H1 (cell line): ENCODE measurements around the gene SLC7A11. TPM values are rescaled to one million over a fixed set of nuclear protein-coding genes. Genes with fewer than 3 reads are reported as not detected.

ENCODE experiments used
- CTCF ChIA-PET: fragments of 300-600 bp; sonication (Branson Sonifier 250); formaldehyde crosslinking; loops from one replicate; lab custom pipeline; 2021; ENCODE audit not compliant: partially characterized antibody; lab: Charles Lee
- POLR2A ChIA-PET: fragments of 300-600 bp; sonication (Branson Sonifier 250); formaldehyde crosslinking; loops from one replicate; lab custom pipeline; 2021; ENCODE audit warnings: inconsistent platforms; ENCODE audit not compliant: partially characterized antibody; lab: Charles Lee
- DNase-seq, 2 experiments: peaks; one replicate each; pipeline versions ENCODE4 v3.0.0 to v3.0.0-alpha.2; 2010 to 2022; ENCODE audit warnings: low spot score in 2 of 2, low read depth in 1 of 2, mixed read lengths in 1 of 2
- FAIRE-seq: peaks from 2 replicates; lab custom pipeline; 2011; peaks lifted over from hg19 to GRCh38; lab: Jason Lieb, UNC
- H2AFZ ChIP-seq: 2 replicates; pipeline ENCODE4 v1.8.1; 2012; ENCODE audit warnings: low read length, inconsistent platforms
- H2AK5ac ChIP-seq: 2 replicates; pipeline ENCODE4 v1.6.1; 2013; ENCODE audit warnings: low read depth, low read length
- H2BK120ac ChIP-seq: replicated peaks from 2 replicates; pipeline ENCODE3; 2013; ENCODE audit warnings: low read depth, low read length, inconsistent platforms
- H2BK12ac ChIP-seq: 2 replicates; pipeline ENCODE4 v1.6.1; 2013; ENCODE audit warnings: low read depth, low read length
- H2BK15ac ChIP-seq: 2 replicates; pipeline ENCODE4 v1.6.1; 2013; ENCODE audit warnings: low read length
- H2BK20ac ChIP-seq: 2 replicates; pipeline ENCODE4 v1.6.1; 2013; ENCODE audit warnings: low read length
- H2BK5ac ChIP-seq: 2 replicates; pipeline ENCODE4 v1.6.1; 2013; ENCODE audit warnings: low read depth, low read length
- H3K14ac ChIP-seq: 2 replicates; pipeline ENCODE4 v1.6.1; 2013; ENCODE audit warnings: inconsistent platforms; ENCODE audit not compliant: insufficient read length
- H3K18ac ChIP-seq: 2 replicates; pipeline ENCODE4 v1.6.1; 2013; ENCODE audit warnings: low read length; ENCODE audit errors: extremely low read depth
- H3K23ac ChIP-seq: 2 replicates; pipeline ENCODE4 v1.6.1; 2013; ENCODE audit warnings: inconsistent platforms; ENCODE audit not compliant: insufficient read length
- H3K23me2 ChIP-seq: 2 replicates; pipeline ENCODE4 v1.6.1; 2013; ENCODE audit warnings: low read depth, low read length
- H3K27ac ChIP-seq: 2 replicates; pipeline ENCODE4 v1.6.1; 2011; ENCODE audit warnings: low read depth, low read length, inconsistent platforms
- H3K27me3 ChIP-seq, 4 experiments: replicated peaks in 1 of 4; 1 replicate in 1 of 4; 2 replicates in 3 of 4; pipeline versions ENCODE4 v1.6.1 to v1.8.1; 2011 to 2013; ENCODE audit warnings: low read length in 3 of 4, mild to moderate bottlenecking in 3 of 4, inconsistent platforms in 2 of 4, mixed read lengths in 2 of 4, moderate library complexity in 1 of 4; ENCODE audit not compliant: control insufficient read depth in 3 of 4, insufficient read depth in 3 of 4; ENCODE audit errors: extremely low read depth in 1 of 4
- H3K36me3 ChIP-seq, 4 experiments: 2 replicates each; pipeline versions ENCODE4 v1.6.1 to v1.8.1; 2011 to 2013; ENCODE audit warnings: mild to moderate bottlenecking in 4 of 4, low read length in 3 of 4, moderate library complexity in 2 of 4, control low read depth in 1 of 4, inconsistent platforms in 1 of 4; ENCODE audit not compliant: insufficient read depth in 4 of 4, control insufficient read depth in 2 of 4
- H3K4ac ChIP-seq: replicated peaks from 2 replicates; pipeline ENCODE3; 2013; ENCODE audit warnings: low read length, low read depth, mixed read lengths, inconsistent platforms; ENCODE audit not compliant: insufficient read length
- H3K4me1 ChIP-seq, 4 experiments: replicated peaks in 1 of 4; 1 replicate in 1 of 4; 2 replicates in 3 of 4; pipeline versions ENCODE4 v1.6.1 to v1.8.1; 2011 to 2013; ENCODE audit warnings: low read length in 3 of 4, inconsistent platforms in 2 of 4, mixed read lengths in 1 of 4; ENCODE audit not compliant: insufficient read depth in 4 of 4, control insufficient read depth in 3 of 4
- H3K4me2 ChIP-seq, 2 experiments: 2 replicates each; pipeline versions ENCODE4 v1.6.1 to v1.8.1; 2011 to 2013; ENCODE audit warnings: low read depth in 2 of 2, low read length in 2 of 2, control low read depth in 1 of 2, inconsistent platforms in 1 of 2, mild to moderate bottlenecking in 1 of 2; ENCODE audit not compliant: insufficient read depth in 1 of 2
- H3K4me3 ChIP-seq, 4 experiments: fragments of 200-600, 300-600 bp in 1 of 4; sonication (generic), shearing (Covaris generic), sonication (Bioruptor Twin) in 1 of 4; 2 replicates each; pipeline versions ENCODE4 v1.5.1 to v1.8.1; 2011 to 2016; ENCODE audit warnings: low read length in 4 of 4, low read depth in 3 of 4, control low read depth in 2 of 4, inconsistent platforms in 2 of 4, mild to moderate bottlenecking in 2 of 4, mixed read lengths in 1 of 4, moderate library complexity in 1 of 4; ENCODE audit not compliant: insufficient read depth in 2 of 4; ENCODE audit errors: extremely low read depth in 1 of 4
- H3K56ac ChIP-seq: replicated peaks from 2 replicates; pipeline ENCODE3; 2013; ENCODE audit warnings: low read depth, mild to moderate bottlenecking, mixed read lengths, low read length, inconsistent platforms; ENCODE audit not compliant: insufficient read length
- H3K79me1 ChIP-seq: 2 replicates; pipeline ENCODE4 v1.6.1; 2013; ENCODE audit warnings: low read depth, low read length, control low read depth
- H3K79me2 ChIP-seq, 2 experiments: 2 replicates each; pipeline versions ENCODE4 v1.6.1 to v1.8.1; 2012 to 2013; ENCODE audit warnings: low read length in 2 of 2, mild to moderate bottlenecking in 2 of 2, inconsistent platforms in 1 of 2; ENCODE audit not compliant: insufficient read depth in 2 of 2, control insufficient read depth in 1 of 2
- H3K9ac ChIP-seq, 4 experiments: replicated peaks in 1 of 4; 1 replicate in 1 of 4; 2 replicates in 3 of 4; pipeline versions ENCODE4 v1.6.1 to v1.8.1; 2011 to 2013; ENCODE audit warnings: low read depth in 3 of 4, low read length in 3 of 4, control low read depth in 2 of 4, mild to moderate bottlenecking in 2 of 4, moderate library complexity in 2 of 4, inconsistent platforms in 1 of 4; ENCODE audit errors: extremely low read depth in 1 of 4
- H3K9me3 ChIP-seq, 2 experiments: 2 replicates each; pipeline versions ENCODE4 v1.6.1 to v1.8.1; 2012 to 2013; ENCODE audit warnings: mild to moderate bottlenecking in 2 of 2, moderate library complexity in 2 of 2, control low read depth in 1 of 2, inconsistent platforms in 1 of 2, low read depth in 1 of 2, low read length in 1 of 2, mixed read lengths in 1 of 2; ENCODE audit not compliant: insufficient read depth in 2 of 2
- H4K20me1 ChIP-seq, 2 experiments: replicated peaks in 1 of 2; 2 replicates each; pipeline versions ENCODE3 to v1.8.1; 2011 to 2013; ENCODE audit warnings: inconsistent platforms in 2 of 2, low read length in 2 of 2, mild to moderate bottlenecking in 1 of 2; ENCODE audit not compliant: insufficient read depth in 2 of 2, control insufficient read depth in 1 of 2
- H4K5ac ChIP-seq: 2 replicates; pipeline ENCODE4 v1.6.1; 2013; ENCODE audit warnings: low read length, low read depth, mixed read lengths, inconsistent platforms; ENCODE audit not compliant: insufficient read length
- H4K8ac ChIP-seq: 2 replicates; pipeline ENCODE4 v1.8.0; 2013; ENCODE audit warnings: mild to moderate bottlenecking, moderate library complexity, low read length, inconsistent platforms; ENCODE audit not compliant: insufficient read depth; ENCODE audit errors: extremely low read depth
- H4K91ac ChIP-seq: replicated peaks from 2 replicates; pipeline ENCODE3; 2013; ENCODE audit warnings: low read length, mixed read lengths, inconsistent platforms; ENCODE audit not compliant: insufficient read length
- BCL11A ChIP-seq, 2 experiments: IDR thresholded peaks; one replicate each; pipeline ENCODE4 v1.6.1; 2011; ENCODE audit warnings: low read depth in 2 of 2, low read length in 2 of 2, mild to moderate bottlenecking in 2 of 2
- BRCA1 ChIP-seq: IDR thresholded peaks from 2 replicates; pipeline ENCODE4 v1.6.1; 2012; ENCODE audit warnings: low read depth, low read length, improper control_type of control experiment
- CHD1 ChIP-seq: IDR thresholded peaks from 2 replicates; pipeline ENCODE4 v1.6.1; 2012; ENCODE audit warnings: low read depth, low read length, improper control_type of control experiment
- GABPA ChIP-seq: IDR thresholded peaks from 2 replicates; pipeline ENCODE4 v1.6.1; 2011; ENCODE audit warnings: mild to moderate bottlenecking, low read length, moderate library complexity, borderline replicate concordance; ENCODE audit not compliant: insufficient read depth
- KDM4A ChIP-seq: IDR thresholded peaks from one replicate; pipeline ENCODE4 v1.7.1; 2012; ENCODE audit warnings: low read depth, mild to moderate bottlenecking, moderate library complexity, low read length, inconsistent platforms; ENCODE audit not compliant: severe bottlenecking
- KDM5A ChIP-seq: fragments of 200-600 bp; IDR thresholded peaks from 2 replicates; pipeline ENCODE4 v1.7.1; 2012; ENCODE audit warnings: mild to moderate bottlenecking, low read length, inconsistent platforms, mixed read lengths
- POLR2AphosphoS5 ChIP-seq: IDR thresholded peaks from 2 replicates; pipeline ENCODE4 v1.6.1; 2011; ENCODE audit warnings: low read depth, low read length
- POU5F1 ChIP-seq: IDR thresholded peaks from 2 replicates; pipeline ENCODE4 v1.6.1; 2011; ENCODE audit warnings: low read depth, mild to moderate bottlenecking, low read length, moderate library complexity
- SIX5 ChIP-seq: IDR thresholded peaks from 2 replicates; pipeline ENCODE4 v1.6.1; 2011; ENCODE audit warnings: mild to moderate bottlenecking, low read depth, low read length
- SP2 ChIP-seq: IDR thresholded peaks from 2 replicates; pipeline ENCODE4 v1.6.1; 2012; ENCODE audit warnings: mild to moderate bottlenecking, low read length, inconsistent platforms
- SRF ChIP-seq: IDR thresholded peaks from 2 replicates; pipeline ENCODE4 v1.6.1; 2011; ENCODE audit warnings: mild to moderate bottlenecking, low read depth, low read length, moderate library complexity
- TAF7 ChIP-seq: optimal IDR thresholded peaks from 2 replicates; pipeline ENCODE3; 2011; ENCODE audit warnings: low read depth, mild to moderate bottlenecking, inconsistent platforms, low read length, moderate library complexity, borderline replicate concordance
- WGBS, 2 experiments: shearing (Covaris generic) in 1 of 2; methylation state at CpG; one replicate each; pipeline versions ENCODE4 v1.1.6 to v1.1.7; 2013 to 2015; ENCODE audit warnings: low lambda C conversion rate in 2 of 2, mixed read lengths in 2 of 2, inconsistent platforms in 1 of 2, low coverage in 1 of 2, missing lambda C conversion rate in 1 of 2; ENCODE audit not compliant: insufficient replicate concordance in 2 of 2, insufficient coverage in 1 of 2, insufficient read length in 1 of 2; ENCODE audit errors: extremely low coverage in 1 of 2, missing lambda C conversion rate in 1 of 2; 5-methylcytosine and 5-hydroxymethylcytosine counted together
- polyA plus RNA-seq, 7 experiments: library from polyadenylated mRNA; depleted of rRNA in 3 of 7; stranded (reverse) in 5 of 7; unstranded in 2 of 7; fragments of >200 nt in 5 of 7; fragments of 200-250 nt in 2 of 7; gene quantifications; 1 replicate in 5 of 7; 2 replicates in 1 of 7; 4 replicates in 1 of 7; pipeline versions ENCODE4 v1.2.1 to v1.2.3, GENCODE V29; 2011 to 2013; ENCODE audit warnings: missing spikeins in 2 of 7, mixed read lengths in 2 of 7
- total RNA-seq: library from RNA; stranded (reverse); fragmentation: NEBNext Ultra II Directional; extraction: Animal tissue kit (Norgen Biotek cat#: 25700); gene quantifications from 2 replicates; pipeline ENCODE4 v1.2.1, GENCODE V29; 2021
- TF ChIP-seq, protein P1 (sequence below): IDR thresholded peaks from 2 replicates; pipeline ENCODE4 v1.6.1; 2012; ENCODE audit warnings: low read length, inconsistent platforms

SLC7A11 gene
- total and polyA plus RNA-seq, 2 of the 8 experiments (the other 6 are each of a cell fraction or from before 2014, with no cell fraction given): 6.6 to 17.0 TPM

DNA sequence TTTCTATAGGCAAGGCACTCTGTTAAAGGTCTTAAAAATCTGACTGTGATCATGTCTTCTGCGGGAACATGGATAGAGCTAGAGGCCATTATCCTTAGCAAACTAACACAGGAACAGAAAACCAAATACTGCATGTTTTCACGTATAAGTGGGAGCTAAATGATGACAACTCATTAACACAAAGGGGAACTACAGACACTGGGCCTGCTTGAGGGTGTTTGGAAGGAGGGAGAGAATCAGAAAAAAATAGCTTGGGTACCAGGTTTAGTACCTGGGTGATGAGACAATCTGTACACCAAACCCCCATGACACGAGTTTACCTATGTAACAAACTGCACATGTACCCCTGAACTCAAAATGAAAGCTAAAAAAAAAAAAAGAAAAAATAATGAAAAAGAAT lies 12.1 kb downstream of the SLC7A11 start:
- Histone ChIP-seq H3K4ac (no peak overlapping the region), H4K5ac (no peak overlapping the region), H2AK5ac (no peak overlapping the region), H2BK120ac (no peak overlapping the region), H3K56ac (no peak overlapping the region), H3K36me3 (peaks cover 0 to 66% (median 6%) of the 10 kb centered on the region in 4 experiments; a peak in 4 of 8 replicates), H2BK20ac (no peak overlapping the region), H3K4me1 (peaks cover 0 to 13% (median 0%) of the 10 kb centered on the region in 4 experiments; a peak in 2 of 7 replicates), H4K91ac (no peak overlapping the region), H3K14ac (no peak overlapping the region), H3K79me2 (peaks cover 0 to 22% of the 10 kb centered on the region in 2 experiments; a peak in 2 of 4 replicates), H3K9ac (no peak overlapping the region), H4K8ac (no peak overlapping the region), H2BK15ac (no peak overlapping the region), H3K79me1 (no peaks in the 10 kb centered on the region), H3K27ac (no peak overlapping the region), H3K18ac (no peak overlapping the region), H3K27me3 (no peaks in the 10 kb centered on the region), H2BK12ac (no peak overlapping the region), H3K4me3 (no peak overlapping the region), H3K9me3 (no peaks in the 10 kb centered on the region), H3K23me2 (no peaks in the 10 kb centered on the region), H4K20me1 (no peaks in the 10 kb centered on the region), H2BK5ac (no peak overlapping the region), H3K4me2 (no peak overlapping the region), H2AFZ (no peak overlapping the region), H3K23ac (no peak overlapping the region)
- CTCF ChIA-PET: interaction anchor here (0.8 to 2.2 kb wide), 4 partner anchors 47 to 331 kb away, joined by 3 to 4 read pairs (median 4); no protein-coding TSS in a partner anchor
- DNase-seq (no peak), FAIRE-seq (no peak)
- 83% methylated on average over 3 of the region's 3 CpGs; no CpG with 5 or more reads in 1 of the 2 experiments for WGBS, 2 experiments
- POLR2A ChIA-PET: interaction anchor here (1.0 to 8.3 kb wide), 2 partner anchors 10 to 11 kb away, joined by 4 to 90 read pairs; partner anchors contain the start of gene SLC7A11
- TF ChIP-seq SIX5 (no peak), BRCA1 (no peak), SRF (no peak), CHD1 (no peak), SP2 (no peak), BCL11A (IDR thresholded peaks at IDR 0.05; ENCODE audit: low read depth in 2 of 2, low read length in 2 of 2) (no peak), GABPA (no peak), POLR2AphosphoS5 (no peak), TAF7 (no peak), KDM4A (no peak), POU5F1 (no peak), KDM5A (no peak)
- TF ChIP-seq, protein P1, sequence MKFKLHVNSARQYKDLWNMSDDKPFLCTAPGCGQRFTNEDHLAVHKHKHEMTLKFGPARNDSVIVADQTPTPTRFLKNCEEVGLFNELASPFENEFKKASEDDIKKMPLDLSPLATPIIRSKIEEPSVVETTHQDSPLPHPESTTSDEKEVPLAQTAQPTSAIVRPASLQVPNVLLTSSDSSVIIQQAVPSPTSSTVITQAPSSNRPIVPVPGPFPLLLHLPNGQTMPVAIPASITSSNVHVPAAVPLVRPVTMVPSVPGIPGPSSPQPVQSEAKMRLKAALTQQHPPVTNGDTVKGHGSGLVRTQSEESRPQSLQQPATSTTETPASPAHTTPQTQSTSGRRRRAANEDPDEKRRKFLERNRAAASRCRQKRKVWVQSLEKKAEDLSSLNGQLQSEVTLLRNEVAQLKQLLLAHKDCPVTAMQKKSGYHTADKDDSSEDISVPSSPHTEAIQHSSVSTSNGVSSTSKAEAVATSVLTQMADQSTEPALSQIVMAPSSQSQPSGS: no peak
